Glomerular endothelial cell (primary cell): ENCODE data around the gene OR51D1. TPM values are rescaled to one million over a fixed set of nuclear protein-coding genes. Genes with fewer than 3 reads are reported as not detected.
A peak's percentile ranks its signal among the peaks of the same experiment; 100 is the strongest.

ENCODE experiments used
- DNase-seq: peaks from one replicate; pipeline ENCODE4 v3.0.0-alpha.2; 2011; ENCODE audit warnings: low read depth, low spot score; ENCODE audit errors: extremely low read depth
- total RNA-seq: library from RNA; depleted of rRNA; stranded (reverse); fragments of >200 nt; gene quantifications from 2 replicates; pipeline ENCODE4 v1.2.3, GENCODE V29; 2015

Gene OR51D1, protein sequence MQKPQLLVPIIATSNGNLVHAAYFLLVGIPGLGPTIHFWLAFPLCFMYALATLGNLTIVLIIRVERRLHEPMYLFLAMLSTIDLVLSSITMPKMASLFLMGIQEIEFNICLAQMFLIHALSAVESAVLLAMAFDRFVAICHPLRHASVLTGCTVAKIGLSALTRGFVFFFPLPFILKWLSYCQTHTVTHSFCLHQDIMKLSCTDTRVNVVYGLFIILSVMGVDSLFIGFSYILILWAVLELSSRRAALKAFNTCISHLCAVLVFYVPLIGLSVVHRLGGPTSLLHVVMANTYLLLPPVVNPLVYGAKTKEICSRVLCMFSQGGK
- total RNA-seq = not detected in 2 replicates

DNA sequence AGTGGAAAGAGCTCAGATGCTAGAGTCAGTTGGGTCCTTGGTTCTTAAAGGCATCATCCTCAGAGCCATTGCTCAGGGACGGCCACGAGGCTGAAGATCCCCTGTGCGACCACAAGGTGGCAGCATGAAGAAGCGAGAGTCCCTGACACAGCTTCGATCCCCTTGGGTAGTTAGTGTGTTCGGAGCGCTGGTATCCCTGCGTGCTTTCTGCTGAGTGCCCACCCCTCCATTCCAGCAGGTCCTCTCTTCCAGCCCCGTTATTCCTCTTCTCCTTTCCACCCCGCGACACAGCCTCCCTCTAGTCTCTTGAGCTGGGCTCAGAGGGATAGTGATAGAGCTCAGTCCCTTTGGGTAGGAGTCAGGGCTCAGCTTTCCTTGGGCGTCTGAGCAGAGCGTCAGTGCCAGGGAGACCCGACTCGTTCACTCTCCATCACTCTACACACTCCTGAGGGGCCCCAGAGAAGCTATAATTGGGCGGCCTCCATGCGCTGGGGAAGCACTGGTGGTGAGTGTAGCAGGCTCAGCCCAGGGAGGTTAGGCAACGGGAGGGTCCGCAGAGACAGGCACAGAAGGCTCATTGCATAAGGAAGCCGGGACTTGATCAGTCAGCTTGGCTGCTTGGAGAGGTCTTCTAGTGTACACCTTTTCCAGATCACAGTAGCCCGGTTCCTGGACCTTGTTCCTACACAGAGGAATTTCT, at the start of gene OR51D1:
Gene OR51D1, plus strand, starts transcription at position 516 of the 700 bp plus-strand sequence. CDS start 2,314 bp downstream, outside the sequence.
- DNase-seq = peak; percentile 18

- no peak for DNase-seq
These were observed 48.3 kb upstream of the OR51D1 start for GRCh38 chr11:4589017-4589416.

DNA sequence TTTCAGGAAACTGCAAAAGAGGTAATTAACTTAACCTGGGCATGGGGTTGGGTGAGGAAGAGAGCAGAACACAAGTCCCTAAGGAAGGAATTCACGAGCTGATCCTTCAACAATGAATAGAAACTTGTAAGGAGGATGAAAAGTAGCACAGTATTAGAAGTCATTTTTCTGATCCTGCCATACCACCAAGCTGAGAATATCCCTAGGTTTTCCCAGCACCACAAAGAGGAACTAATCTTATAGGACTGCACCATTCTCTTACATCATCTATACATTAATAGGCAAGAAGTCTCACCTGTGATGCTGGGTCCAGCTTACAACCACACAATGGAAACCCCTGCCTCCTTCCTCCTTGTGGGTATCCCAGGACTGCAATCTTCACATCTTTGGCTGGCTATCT, 43.5 kb upstream of the OR51D1 start, which contains the start of gene OR52I1:
Gene OR52I1, plus strand, starts transcription at position 301 of the 400 bp plus-strand sequence. Its CDS starts 0 bp downstream, at position 301.
- DNase-seq = no peak

DNA sequence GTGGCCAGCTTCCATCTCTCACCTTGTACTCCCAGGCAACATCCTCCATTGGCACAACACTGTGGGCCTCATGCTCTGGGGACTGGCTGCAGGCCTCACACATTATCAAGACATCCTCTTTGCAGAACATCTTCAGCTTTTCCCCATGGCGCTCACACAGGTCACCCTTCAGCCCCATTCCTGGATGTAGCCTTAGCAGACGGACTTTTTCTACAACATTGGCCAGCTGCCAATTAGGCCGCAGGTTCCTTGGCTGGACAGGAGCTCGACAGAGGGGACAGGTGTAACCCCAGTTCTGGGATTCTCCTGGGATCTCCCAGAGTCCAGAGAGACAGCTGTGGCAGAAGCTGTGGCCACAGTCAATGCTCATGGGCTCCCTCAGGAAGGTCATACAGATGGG, 32.2 kb upstream of the OR51D1 start:
- no peak for DNase-seq

DNA sequence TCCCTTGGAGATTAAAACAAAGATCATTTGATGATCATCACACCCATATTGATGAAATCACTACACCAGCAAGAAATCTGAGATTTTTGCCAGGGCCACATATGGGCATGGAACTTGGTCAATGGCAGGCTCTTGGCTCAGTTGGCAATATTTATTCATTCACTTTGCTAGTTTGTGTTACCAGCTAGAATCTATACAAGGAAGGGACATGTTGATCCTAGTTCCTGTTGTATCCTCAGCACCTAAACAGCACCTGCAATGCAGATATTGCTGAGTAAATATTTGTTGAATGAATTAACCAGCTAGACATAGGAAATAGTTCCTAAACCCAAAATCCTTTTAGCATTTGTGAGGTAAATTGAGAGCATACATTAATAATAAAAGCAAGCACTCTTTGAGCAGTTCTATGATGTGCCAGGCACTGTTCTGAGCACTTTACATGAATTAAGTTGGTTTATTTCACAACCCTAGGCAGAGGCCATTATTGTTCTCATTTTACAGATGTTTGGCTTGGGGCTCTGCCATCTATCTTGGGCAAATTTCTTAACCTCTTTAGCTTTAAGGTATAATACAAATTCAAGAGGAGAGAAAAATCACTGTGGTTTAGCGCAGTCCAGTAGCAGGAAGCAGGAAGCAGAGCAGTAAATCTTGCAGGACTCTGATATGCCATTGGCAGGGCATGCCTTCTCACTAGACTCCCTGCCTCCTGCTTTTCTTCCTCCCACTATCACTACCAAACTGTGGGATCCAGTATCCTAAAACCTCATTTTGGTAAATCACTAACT, 30.9 kb upstream of the OR51D1 start:
- DNase-seq = no peak

- no peak for DNase-seq
These were observed 30.2 kb upstream of the OR51D1 start for GRCh38 chr11:4607096-4607495.

DNA sequence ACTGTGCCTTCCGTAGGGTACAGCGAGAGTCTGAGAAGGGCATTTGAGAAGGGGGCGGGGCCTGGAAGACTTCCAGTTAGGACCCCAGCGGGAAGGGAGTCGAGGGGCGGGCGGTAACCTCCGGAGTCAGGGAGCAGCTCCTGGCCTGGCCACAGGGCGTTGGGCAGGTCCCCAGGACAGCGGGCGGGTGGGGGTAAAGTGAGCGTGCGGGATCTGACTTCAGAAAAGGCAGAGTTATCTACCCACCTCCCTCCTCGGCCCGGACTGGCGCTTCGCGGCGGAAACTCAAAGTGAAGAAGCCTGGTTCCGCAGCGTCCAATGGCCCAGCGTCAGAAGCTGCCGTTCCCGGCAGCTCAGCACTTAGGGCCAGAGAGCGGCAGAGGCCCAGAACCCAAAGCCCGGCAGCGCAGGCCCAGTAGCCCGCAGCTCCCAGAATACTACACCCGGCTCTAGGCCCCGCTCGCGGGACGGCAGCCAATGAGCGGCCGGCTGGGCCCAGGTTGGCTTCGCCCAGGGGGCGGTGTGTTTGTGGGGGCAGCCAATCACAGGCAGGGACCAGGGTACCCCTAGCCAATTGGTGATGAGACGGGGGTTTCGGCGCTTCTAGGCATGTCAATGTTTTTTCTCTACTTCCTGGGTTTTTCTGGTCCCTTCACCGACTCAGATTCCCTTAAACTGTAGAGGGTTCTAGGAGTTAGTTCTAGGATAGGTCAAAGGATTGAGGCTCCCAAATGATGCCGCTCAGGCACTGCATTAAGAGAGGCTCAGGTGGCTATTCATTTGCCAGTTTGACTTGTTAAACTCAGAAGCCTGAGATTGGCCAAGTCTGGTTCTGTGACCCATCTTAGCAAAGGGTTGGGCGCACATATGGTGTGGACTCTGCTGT, 29.3 kb upstream of the OR51D1 start, which contains the start of gene TRIM68:
Gene TRIM68, minus strand, starts transcription at position 451 of the 886 bp plus-strand sequence. CDS start 2,727 bp downstream, outside the sequence.
- no peak for DNase-seq

DNA sequence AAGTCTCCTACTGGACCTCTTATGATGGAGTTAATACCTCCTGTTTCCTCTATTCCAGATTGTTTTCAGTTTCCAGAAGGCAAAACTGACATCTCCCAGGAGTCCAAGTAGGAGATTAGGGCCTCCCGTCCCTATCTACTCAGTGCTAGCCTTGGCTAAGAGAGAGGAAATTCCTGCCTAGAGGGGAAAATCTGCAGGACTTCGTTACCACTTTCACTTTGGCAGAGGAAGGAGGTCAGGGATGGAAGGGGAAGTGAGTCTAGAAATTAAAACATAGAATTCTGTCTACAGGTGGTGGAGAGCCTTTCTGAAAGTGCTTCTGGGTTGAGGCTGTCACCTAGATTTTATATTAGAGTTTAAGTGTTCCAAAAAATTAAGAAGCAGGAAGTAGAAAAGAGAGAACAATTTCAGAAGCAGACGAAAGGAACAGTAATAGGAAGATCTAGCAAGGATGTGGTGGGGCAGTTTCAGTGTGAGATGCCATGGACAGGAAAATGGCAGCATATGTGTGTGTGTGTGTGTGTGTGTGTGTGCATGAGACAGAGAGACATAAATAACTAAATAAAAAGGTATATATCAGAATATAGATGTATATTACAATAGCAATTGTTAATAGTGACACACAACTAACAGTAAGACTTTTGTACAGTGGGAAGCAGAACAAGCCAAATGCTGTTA, 26.9 kb upstream of the OR51D1 start:
- no peak for DNase-seq

DNA sequence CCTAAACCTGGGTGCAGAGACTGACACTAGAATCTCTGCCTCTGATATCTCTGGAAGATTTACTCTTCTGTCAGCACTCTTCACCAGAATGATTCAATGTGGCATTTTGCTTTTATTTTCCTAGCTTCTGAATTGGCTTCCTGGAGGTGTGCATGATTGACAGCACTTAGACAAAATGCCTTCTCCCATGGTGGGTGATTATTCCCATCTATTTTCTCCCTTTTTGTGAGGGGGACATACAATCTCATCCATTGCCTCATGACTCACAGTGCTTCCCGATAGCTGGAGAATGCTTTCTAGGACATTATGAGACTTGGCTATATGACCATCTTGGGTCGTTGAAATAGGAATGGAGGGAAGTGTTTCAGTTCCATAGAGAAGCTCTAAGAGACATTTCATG, 25.3 kb upstream of the OR51D1 start:
- no peak for DNase-seq

DNA sequence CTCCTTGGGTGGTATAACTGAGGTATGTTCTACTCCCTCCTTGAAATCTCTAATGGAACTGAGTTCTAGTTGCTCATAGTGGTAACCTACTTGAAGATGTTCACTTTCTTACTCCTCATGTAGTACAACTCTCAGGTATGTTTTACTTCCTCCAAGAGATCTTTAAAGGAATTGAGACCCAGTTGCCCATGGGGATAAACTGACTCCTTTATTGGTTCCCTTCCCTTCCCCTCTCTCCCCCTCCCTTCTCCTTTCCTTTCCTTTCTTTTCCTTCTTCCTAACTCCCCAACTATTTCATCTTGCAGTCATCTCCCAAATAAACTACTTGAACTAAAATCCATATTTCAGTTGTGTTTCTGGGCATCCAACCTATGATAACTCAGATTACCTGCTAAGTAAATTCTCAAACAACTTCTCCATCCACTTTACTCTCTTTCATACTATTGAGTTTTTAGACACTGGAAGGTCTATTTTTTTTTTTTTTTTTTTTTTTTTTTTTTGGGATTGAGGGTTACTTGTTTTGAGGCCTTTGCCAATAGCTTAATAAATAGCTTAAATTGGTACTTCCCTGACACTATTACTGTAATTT, 21.3 kb upstream of the OR51D1 start:
- DNase-seq = no peak

GRCh38 chr11:4619514-4619913, 17.8 kb upstream of the OR51D1 start:
- no peak for DNase-seq

DNA sequence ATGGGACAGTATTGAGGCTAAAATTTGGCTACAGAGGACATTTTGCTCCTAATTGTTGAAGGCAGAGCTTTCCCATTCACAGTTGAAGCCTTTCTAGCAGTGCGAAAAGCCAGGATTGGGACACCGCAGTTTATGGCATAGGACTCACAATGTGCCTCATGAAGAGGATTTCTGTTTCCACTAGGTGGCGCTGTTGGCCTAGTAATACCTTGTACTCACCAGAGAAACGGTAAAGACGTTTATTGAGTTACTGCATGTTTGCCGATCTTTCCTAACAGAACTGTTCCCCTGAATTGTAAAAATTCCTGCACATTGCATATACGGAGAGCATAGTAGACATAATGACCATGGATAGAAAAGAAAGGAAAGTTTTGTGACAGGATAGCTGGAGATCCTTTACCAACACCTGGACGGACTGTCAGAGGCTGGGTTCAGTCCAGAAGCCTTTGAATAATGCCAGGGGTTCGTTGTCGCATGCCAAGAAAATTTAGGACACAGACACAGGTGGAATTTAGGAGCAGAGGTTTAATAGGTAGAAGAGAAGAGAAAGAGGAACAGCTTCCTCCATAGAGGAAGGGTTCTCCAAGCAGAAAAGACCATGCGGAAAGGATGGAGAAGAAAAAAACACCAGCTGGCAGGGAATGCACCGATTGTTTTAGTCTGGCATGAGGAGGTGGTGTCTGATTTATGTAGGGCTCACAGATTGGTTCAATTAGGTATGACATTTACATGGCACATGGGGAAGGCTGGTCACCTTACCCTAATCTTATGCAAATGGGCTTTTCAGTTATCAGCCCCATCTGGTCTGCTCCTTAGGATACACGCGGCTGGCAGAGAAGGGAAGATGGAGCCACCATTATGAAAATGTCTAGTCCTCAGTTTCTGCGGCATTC, 10.8 kb upstream of the OR51D1 start:
- DNase-seq = no peak

DNA sequence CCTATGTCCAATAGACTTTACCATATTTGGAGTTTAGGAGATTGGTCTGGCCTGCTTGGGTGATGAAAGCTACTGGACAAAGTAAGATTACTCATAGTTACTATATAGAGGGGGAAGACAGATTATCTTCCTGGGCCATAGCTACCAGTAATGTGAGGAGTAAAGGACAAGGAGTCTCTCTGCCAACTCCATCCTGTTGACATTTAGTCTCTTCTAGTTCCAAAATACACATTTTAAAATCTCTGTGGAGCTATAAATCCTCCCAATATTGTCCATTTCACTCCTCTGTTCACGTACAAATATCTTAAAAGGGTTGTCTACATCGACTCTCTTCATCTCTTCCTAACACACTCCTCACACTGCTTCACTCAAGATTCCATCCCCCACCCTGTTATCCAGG, 1.1 kb upstream of the OR51D1 start:
- DNase-seq = no peak

DNA sequence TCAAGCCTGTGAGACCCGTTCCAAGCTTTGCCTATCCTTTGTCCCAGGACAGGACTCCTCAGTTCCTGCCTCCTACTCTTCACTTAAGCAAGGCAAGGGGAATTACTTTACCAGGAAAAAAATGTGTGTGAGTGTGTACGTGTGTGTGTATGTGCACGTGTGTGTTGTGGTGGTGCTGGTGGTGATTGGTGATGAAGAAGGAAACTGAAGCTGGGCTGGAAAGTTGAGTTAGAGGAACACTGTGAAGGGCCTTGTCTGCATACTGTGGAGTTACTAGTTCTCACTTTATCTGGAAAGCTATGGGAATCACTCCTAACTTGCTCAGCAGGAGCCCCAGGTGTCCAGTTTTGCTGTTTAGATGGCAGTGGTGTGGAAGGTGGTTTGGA, 378 bp downstream of the OR51D1 start:
- DNase-seq = no peak

- DNase-seq = no peak
These were observed 2.7 kb downstream of the OR51D1 start for GRCh38 chr11:4639931-4640330.

- DNase-seq = no peak
These were observed 4.2 kb downstream of the OR51D1 start for GRCh38 chr11:4641501-4641900.

DNA sequence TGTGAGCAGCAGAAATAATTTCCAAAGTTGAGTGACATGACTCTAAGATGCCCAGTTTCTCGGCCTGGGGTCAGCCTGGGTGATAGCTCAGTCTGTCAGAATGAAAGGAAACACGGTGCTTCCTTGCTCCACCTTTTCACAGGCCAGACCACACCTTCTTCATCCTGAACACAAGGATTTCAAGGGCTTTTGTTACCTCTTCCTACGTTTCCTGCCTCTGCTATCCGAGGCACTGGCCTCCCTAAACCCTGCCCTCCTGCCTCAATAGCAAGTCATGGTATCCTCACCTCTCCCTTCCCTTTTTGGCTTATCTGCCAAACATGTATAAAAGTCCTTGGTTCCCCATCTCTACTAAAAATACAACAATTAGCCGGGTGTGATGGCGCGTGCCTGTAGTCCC, 4.8 kb downstream of the OR51D1 start:
- no peak for DNase-seq

DNA sequence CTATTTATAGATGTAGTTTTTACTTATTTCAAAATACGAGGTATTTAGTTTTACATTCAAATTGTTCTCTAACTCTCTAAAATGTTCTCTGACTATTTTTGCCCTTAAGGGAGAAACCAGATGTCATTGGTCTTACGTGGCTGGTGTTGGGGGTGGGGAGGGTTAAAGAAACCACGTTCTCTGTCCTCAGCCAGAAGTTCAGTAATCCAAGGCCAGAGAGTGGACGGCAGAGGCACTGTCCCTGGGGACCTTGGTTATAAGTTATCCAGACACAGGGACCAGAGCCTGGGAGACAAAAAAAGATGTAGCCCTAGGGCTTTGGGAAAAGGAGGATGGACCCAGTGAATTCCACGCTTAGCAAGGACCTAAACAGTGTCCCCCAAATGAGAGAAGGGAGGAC, 5.8 kb downstream of the OR51D1 start:
- no peak for DNase-seq
